Neutrophil (primary cell): ENCODE data around the gene TAB2.

Experiments
- H3K27ac ChIP-seq: fragments of 200-600 bp; sonication (generic); 2 replicates; pipeline ENCODE4 v1.5.1; 2016; ENCODE audit warnings: mild to moderate bottlenecking, moderate library complexity
- H3K27me3 ChIP-seq: fragments of 200-600 bp; sonication (generic); 2 replicates; pipeline ENCODE4 v1.6.0; 2016; ENCODE audit warnings: mild to moderate bottlenecking
- H3K36me3 ChIP-seq: fragments of 200-600 bp; sonication (generic); 2 replicates; pipeline ENCODE4 v1.5.1; 2017
- H3K4me1 ChIP-seq, 2 experiments: fragments of 200-600 bp in 1 of 2; sonication (generic) in 1 of 2; 1 replicate in 1 of 2; 2 replicates in 1 of 2; pipeline versions ENCODE4 v1.5.1 to v1.6.1; 2013 to 2016; ENCODE audit warnings: low read depth in 1 of 2, low read length in 1 of 2, mild to moderate bottlenecking in 1 of 2, moderate library complexity in 1 of 2; ENCODE audit not compliant: control insufficient read depth in 1 of 2, insufficient read depth in 1 of 2
- H3K4me3 ChIP-seq, 2 experiments: fragments of 200-600 bp in 1 of 2; sonication (generic) in 1 of 2; 1 replicate in 1 of 2; 2 replicates in 1 of 2; pipeline ENCODE4 v1.5.1; 2013 to 2016; ENCODE audit warnings: low read depth in 1 of 2, low read length in 1 of 2, mild to moderate bottlenecking in 1 of 2, moderate library complexity in 1 of 2
- H3K9me3 ChIP-seq: fragments of 200-600 bp; sonication (generic); 2 replicates; pipeline ENCODE4 v1.5.1; 2016
- CTCF ChIP-seq: fragments of 200-600 bp; sonication (generic); IDR thresholded peaks from 2 replicates; pipeline ENCODE4 v1.5.1; 2016; ENCODE audit warnings: antibody characterized with exemption

TAB2 gene

GRCh38 chr6:149271348-149272340, 45.9 kb upstream of the TAB2 start:
- TF ChIP-seq CTCF: no peak
- Histone ChIP-seq H3K36me3 (no peaks in the 10 kb centered on the region), H3K27me3 (no peaks in the 10 kb centered on the region), H3K4me1 (peaks cover 78 to 81% of the 10 kb centered on the region in 2 experiments), H3K27ac (peak overlapping the region; percentile 96), H3K9me3 (no peaks in the 10 kb centered on the region), H3K4me3 (peak overlapping the region; percentile 51 to 58)

- H3K4me3 ChIP-seq: peak overlapping the region; percentile 13 to 58
- no peaks in the 10 kb centered on the region for H3K36me3 ChIP-seq
- no peak for TF ChIP-seq CTCF
- peaks cover 66 to 67% of the 10 kb centered on the region in 2 experiments for H3K4me1 ChIP-seq
- peak overlapping the region; percentile 96 for H3K27ac ChIP-seq
- H3K27me3 ChIP-seq: no peaks in the 10 kb centered on the region
- H3K9me3 ChIP-seq: no peaks in the 10 kb centered on the region
Observed at GRCh38 chr6:149273318-149273717, 44.2 kb upstream of the TAB2 start.

GRCh38 chr6:149275621-149276020, 41.9 kb upstream of the TAB2 start:
- H3K27me3 ChIP-seq: no peaks in the 10 kb centered on the region
- no peak overlapping the region for H3K4me3 ChIP-seq
- no peaks in the 10 kb centered on the region for H3K9me3 ChIP-seq
- H3K27ac ChIP-seq: peak overlapping the region; percentile 1
- no peak for TF ChIP-seq CTCF
- H3K4me1 ChIP-seq: peaks cover 43 to 44% of the 10 kb centered on the region in 2 experiments
- no peaks in the 10 kb centered on the region for H3K36me3 ChIP-seq

- Histone ChIP-seq H3K4me1 (peaks cover 23 to 29% of the 10 kb centered on the region in 2 experiments), H3K27me3 (no peaks in the 10 kb centered on the region), H3K27ac (no peak overlapping the region), H3K4me3 (no peak overlapping the region), H3K36me3 (no peaks in the 10 kb centered on the region), H3K9me3 (no peaks in the 10 kb centered on the region)
- TF ChIP-seq CTCF: no peak
Observed at GRCh38 chr6:149277621-149278020, 39.9 kb upstream of the TAB2 start.

- Histone ChIP-seq H3K9me3 (no peaks in the 10 kb centered on the region), H3K36me3 (no peaks in the 10 kb centered on the region), H3K4me3 (no peak overlapping the region), H3K27ac (no peak overlapping the region), H3K4me1 (peaks cover 9 to 15% of the 10 kb centered on the region in 2 experiments), H3K27me3 (no peaks in the 10 kb centered on the region)
- no peak for TF ChIP-seq CTCF
Observed at GRCh38 chr6:149278997-149279396, 38.5 kb upstream of the TAB2 start.
